Neural cell (in vitro differentiated cells): ENCODE results near the gene SSBP2.

Experiments used
- EP300 ChIP-seq: fragments of 450-650 bp; conservative IDR thresholded peaks from 2 replicates; pipeline ENCODE4 v1.6.1; 2014; ENCODE audit warnings: antibody characterized with exemption, mild to moderate bottlenecking, moderate library complexity; ENCODE audit not compliant: poor library complexity, severe bottlenecking
- EZH2 ChIP-seq: fragments of 200-600, 300-800 bp; shearing (Covaris generic), sonication (generic); IDR thresholded peaks from 2 replicates; pipeline ENCODE4 v1.6.1; 2014; ENCODE audit warnings: antibody characterized with exemption, low read length, borderline replicate concordance, mild to moderate bottlenecking; ENCODE audit not compliant: insufficient read depth, poor library complexity, severe bottlenecking
- POLR2AphosphoS5 ChIP-seq: IDR thresholded peaks from 2 replicates; pipeline ENCODE4 v1.6.1; 2012
- SMC3 ChIP-seq: fragments of 450-650 bp; conservative IDR thresholded peaks from 2 replicates; pipeline ENCODE4 v1.6.1; 2014; ENCODE audit warnings: antibody characterized with exemption, mild to moderate bottlenecking, moderate library complexity; ENCODE audit not compliant: poor library complexity
- TF ChIP-seq, protein P1 (sequence below): fragments of 450-650 bp; IDR thresholded peaks from 2 replicates; pipeline ENCODE4 v1.5.1; 2014; ENCODE audit warnings: antibody characterized with exemption, mild to moderate bottlenecking, moderate library complexity; ENCODE audit not compliant: poor library complexity, severe bottlenecking

DNA sequence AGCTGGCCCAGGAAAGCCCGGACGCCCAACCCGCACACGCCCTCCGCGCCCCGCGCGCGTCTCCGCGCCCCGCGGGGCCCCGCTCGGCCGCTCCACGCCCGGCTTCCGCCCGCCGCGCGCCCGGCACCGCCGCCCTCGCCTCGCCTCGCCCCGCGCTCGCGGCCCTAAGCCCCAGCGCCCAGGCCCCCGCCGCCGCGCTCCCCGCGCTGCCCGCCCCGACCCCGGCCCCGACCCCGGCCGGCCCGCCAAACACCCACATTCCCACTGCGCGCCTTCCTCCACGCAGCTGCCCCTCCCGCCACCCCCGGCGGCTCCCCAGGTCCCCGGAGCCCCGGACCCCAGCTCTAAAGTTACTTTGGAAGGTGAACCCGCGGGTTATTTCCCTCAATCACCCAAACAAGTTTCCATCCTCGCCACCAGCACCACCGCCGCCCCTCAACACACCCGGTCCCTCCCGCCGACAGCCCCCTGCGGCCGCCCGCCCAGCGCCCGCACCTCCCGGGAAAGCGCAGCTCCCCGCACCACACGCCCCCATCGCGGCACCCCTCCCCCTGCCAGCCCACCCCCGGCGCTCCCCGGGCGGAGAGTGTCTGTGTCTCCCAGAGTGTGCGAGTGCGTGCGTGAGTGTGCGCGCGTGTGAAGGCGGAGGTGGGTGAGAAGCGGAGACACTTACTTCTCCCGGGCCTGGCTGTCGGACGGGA is 439 bp downstream of the SSBP2 start:
- TF ChIP-seq EZH2, result no peak
- TF ChIP-seq, protein P1, sequence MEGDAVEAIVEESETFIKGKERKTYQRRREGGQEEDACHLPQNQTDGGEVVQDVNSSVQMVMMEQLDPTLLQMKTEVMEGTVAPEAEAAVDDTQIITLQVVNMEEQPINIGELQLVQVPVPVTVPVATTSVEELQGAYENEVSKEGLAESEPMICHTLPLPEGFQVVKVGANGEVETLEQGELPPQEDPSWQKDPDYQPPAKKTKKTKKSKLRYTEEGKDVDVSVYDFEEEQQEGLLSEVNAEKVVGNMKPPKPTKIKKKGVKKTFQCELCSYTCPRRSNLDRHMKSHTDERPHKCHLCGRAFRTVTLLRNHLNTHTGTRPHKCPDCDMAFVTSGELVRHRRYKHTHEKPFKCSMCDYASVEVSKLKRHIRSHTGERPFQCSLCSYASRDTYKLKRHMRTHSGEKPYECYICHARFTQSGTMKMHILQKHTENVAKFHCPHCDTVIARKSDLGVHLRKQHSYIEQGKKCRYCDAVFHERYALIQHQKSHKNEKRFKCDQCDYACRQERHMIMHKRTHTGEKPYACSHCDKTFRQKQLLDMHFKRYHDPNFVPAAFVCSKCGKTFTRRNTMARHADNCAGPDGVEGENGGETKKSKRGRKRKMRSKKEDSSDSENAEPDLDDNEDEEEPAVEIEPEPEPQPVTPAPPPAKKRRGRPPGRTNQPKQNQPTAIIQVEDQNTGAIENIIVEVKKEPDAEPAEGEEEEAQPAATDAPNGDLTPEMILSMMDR, result no peak
- no peak for TF ChIP-seq SMC3
- no peak for TF ChIP-seq EP300
- TF ChIP-seq POLR2AphosphoS5, result no peak
